DOHH2 (cell line): ENCODE measurements around the gene GNPTAB.

Experiments used
- H3F3A ChIP-seq: fragments of 200-600 bp; sonication (generic), shearing (Covaris generic); 2 replicates; pipeline ENCODE4 v1.6.0; 2016; ENCODE audit warnings: antibody characterized with exemption, mild to moderate bottlenecking; ENCODE audit not compliant: control insufficient read depth, insufficient read depth
- H3K27ac ChIP-seq: fragments of 200-600 bp; sonication (generic); 2 replicates; pipeline ENCODE4 v1.5.1; 2014; ENCODE audit warnings: low read depth, mild to moderate bottlenecking, low read length, moderate library complexity
- H3K27me3 ChIP-seq: fragments of 200-600 bp; sonication (generic); 2 replicates; pipeline ENCODE4 v1.6.1; 2014; ENCODE audit warnings: mild to moderate bottlenecking, low read length, mixed read lengths; ENCODE audit not compliant: control insufficient read depth
- H3K36me3 ChIP-seq: fragments of 200-600 bp; sonication (generic); 2 replicates; pipeline ENCODE4 v1.6.1; 2014; ENCODE audit warnings: mild to moderate bottlenecking, low read length, moderate library complexity, mixed read lengths; ENCODE audit not compliant: control insufficient read depth
- H3K4me1 ChIP-seq: fragments of 200-600 bp; sonication (generic); 2 replicates; pipeline ENCODE4 v1.6.1; 2014; ENCODE audit warnings: mild to moderate bottlenecking, low read length, mixed read lengths; ENCODE audit not compliant: control insufficient read depth
- H3K4me2 ChIP-seq: fragments of 200-600 bp; sonication (generic); 2 replicates; pipeline ENCODE4 v1.6.0; 2014; ENCODE audit warnings: mild to moderate bottlenecking, low read length, moderate library complexity
- H3K4me3 ChIP-seq: fragments of 200-600 bp; sonication (generic); 2 replicates; pipeline ENCODE4 v1.5.1; 2014; ENCODE audit warnings: mild to moderate bottlenecking, low read length, mixed read lengths
- H3K79me2 ChIP-seq: fragments of 200-600 bp; sonication (generic); 2 replicates; pipeline ENCODE4 v1.6.1; 2014; ENCODE audit warnings: mild to moderate bottlenecking, low read length, mixed read lengths; ENCODE audit not compliant: control insufficient read depth
- H3K9me2 ChIP-seq: fragments of 200-600 bp; sonication (generic); replicated peaks from 2 replicates; pipeline ENCODE4 v1.6.1; 2014; ENCODE audit warnings: mild to moderate bottlenecking, low read length, mixed read lengths; ENCODE audit not compliant: control insufficient read depth
- H3K9me3 ChIP-seq: fragments of 200-600 bp; sonication (generic); 2 replicates; pipeline ENCODE4 v1.6.1; 2014; ENCODE audit warnings: antibody characterized with exemption, low read length, mixed read lengths; ENCODE audit not compliant: control insufficient read depth, insufficient read depth
- H4K20me1 ChIP-seq: fragments of 200-600 bp; sonication (generic); 2 replicates; pipeline ENCODE4 v1.6.0; 2014; ENCODE audit warnings: low read depth, mild to moderate bottlenecking, antibody characterized with exemption, low read length, moderate library complexity; ENCODE audit not compliant: control insufficient read depth, insufficient read depth
- CTCF ChIP-seq: fragments of 200-600 bp; sonication (generic); IDR thresholded peaks from one replicate; pipeline ENCODE4 v1.5.1; 2014; ENCODE audit warnings: antibody characterized with exemption, mild to moderate bottlenecking, low read depth, low read length; ENCODE audit not compliant: poor library complexity, severe bottlenecking
- EZH2phosphoT487 ChIP-seq: fragments of 200-600 bp; sonication (generic); IDR thresholded peaks from 2 replicates; pipeline ENCODE4 v1.6.1; 2017; ENCODE audit warnings: borderline replicate concordance, mild to moderate bottlenecking, antibody characterized with exemption, low read length, moderate library complexity, mixed read lengths

Gene GNPTAB

GRCh38 chr12:101806265-101806664 is 24.5 kb downstream of the GNPTAB start:
- H3K4me1 ChIP-seq: no peaks in the 10 kb centered on the region
- no peaks in the 10 kb centered on the region for H3K9me2 ChIP-seq
- no peaks in the 10 kb centered on the region for H4K20me1 ChIP-seq
- no peaks in the 10 kb centered on the region for H3K36me3 ChIP-seq
- H3K9me3 ChIP-seq: no peaks in the 10 kb centered on the region
- H3K27ac ChIP-seq: no peak overlapping the region
- H3K79me2 ChIP-seq: no peaks in the 10 kb centered on the region; the same call in 1 of the 2 replicates
- no peaks in the 10 kb centered on the region for H3K27me3 ChIP-seq
- H3K4me3 ChIP-seq: no peak overlapping the region
- no peaks in the 10 kb centered on the region for H3F3A ChIP-seq
- TF ChIP-seq CTCF: no peak
- no peak overlapping the region for H3K4me2 ChIP-seq

GRCh38 chr12:101804409-101804808 is 26.4 kb downstream of the GNPTAB start:
- H3K36me3 ChIP-seq: no peaks in the 10 kb centered on the region
- H3K9me2 ChIP-seq: no peaks in the 10 kb centered on the region
- no peak overlapping the region for H3K27ac ChIP-seq
- H3F3A ChIP-seq: no peaks in the 10 kb centered on the region
- no peak overlapping the region for H3K4me2 ChIP-seq
- H3K27me3 ChIP-seq: no peaks in the 10 kb centered on the region
- H4K20me1 ChIP-seq: no peaks in the 10 kb centered on the region
- TF ChIP-seq CTCF: no peak
- no peak for TF ChIP-seq EZH2phosphoT487
- H3K4me1 ChIP-seq: no peaks in the 10 kb centered on the region
- H3K9me3 ChIP-seq: no peaks in the 10 kb centered on the region
- H3K79me2 ChIP-seq: no peaks in the 10 kb centered on the region; the same call in 1 of the 2 replicates
- H3K4me3 ChIP-seq: no peak overlapping the region

- Histone ChIP-seq H3K27me3 (no peaks in the 10 kb centered on the region), H4K20me1 (no peaks in the 10 kb centered on the region), H3K36me3 (no peaks in the 10 kb centered on the region), H3K4me3 (no peak overlapping the region), H3K4me2 (no peak overlapping the region), H3K9me2 (no peaks in the 10 kb centered on the region), H3K4me1 (no peaks in the 10 kb centered on the region), H3K79me2 (no peaks in the 10 kb centered on the region; the same call in 1 of the 2 replicates), H3F3A (no peaks in the 10 kb centered on the region), H3K27ac (no peak overlapping the region), H3K9me3 (no peaks in the 10 kb centered on the region)
- no peak for TF ChIP-seq EZH2phosphoT487
- no peak for TF ChIP-seq CTCF
Measured at GRCh38 chr12:101803978-101804377, 26.8 kb downstream of the GNPTAB start.

GRCh38 chr12:101802486-101802885 is 28.3 kb downstream of the GNPTAB start:
- Histone ChIP-seq H3K9me3 (no peaks in the 10 kb centered on the region), H3K9me2 (no peaks in the 10 kb centered on the region), H3K4me1 (no peaks in the 10 kb centered on the region), H3K27ac (no peak overlapping the region), H3K4me2 (no peak overlapping the region), H3K36me3 (no peaks in the 10 kb centered on the region), H3K27me3 (no peaks in the 10 kb centered on the region), H3K79me2 (no peaks in the 10 kb centered on the region; the same call in 1 of the 2 replicates), H3F3A (no peaks in the 10 kb centered on the region), H4K20me1 (no peaks in the 10 kb centered on the region), H3K4me3 (no peak overlapping the region)
- TF ChIP-seq EZH2phosphoT487 (no peak), CTCF (no peak)
